A549 treated with ZK216348 at 1 μM for 4 hours (cell line): ENCODE data around the gene NCF4. TPM values are rescaled to one million over a fixed set of nuclear protein-coding genes. Genes with fewer than 3 reads are reported as not detected.

Experiments used
- total RNA-seq: library from RNA; stranded (reverse); fragments of 200-300 nt; extraction: Qiagen RNA extraction; gene quantifications from 5 replicates; pipeline ENCODE4 v1.2.3, GENCODE V29; 2022; ENCODE audit warnings: low read depth

Gene NCF4
- not detected in 5 replicates for total RNA-seq

GRCh38 chr22:36860821-36861659 lies at the start of gene NCF4:
Gene NCF4 (plus strand): TSS chr22:36861006. CDS start chr22:36861172, 166 bp downstream.

GRCh38 chr22:36816636-36817524 lies 43.9 kb upstream of the NCF4 start, which contains the start of gene PVALB:
Gene PVALB (minus strand): TSS chr22:36817035. CDS start chr22:36817005, 30 bp downstream.

DNA sequence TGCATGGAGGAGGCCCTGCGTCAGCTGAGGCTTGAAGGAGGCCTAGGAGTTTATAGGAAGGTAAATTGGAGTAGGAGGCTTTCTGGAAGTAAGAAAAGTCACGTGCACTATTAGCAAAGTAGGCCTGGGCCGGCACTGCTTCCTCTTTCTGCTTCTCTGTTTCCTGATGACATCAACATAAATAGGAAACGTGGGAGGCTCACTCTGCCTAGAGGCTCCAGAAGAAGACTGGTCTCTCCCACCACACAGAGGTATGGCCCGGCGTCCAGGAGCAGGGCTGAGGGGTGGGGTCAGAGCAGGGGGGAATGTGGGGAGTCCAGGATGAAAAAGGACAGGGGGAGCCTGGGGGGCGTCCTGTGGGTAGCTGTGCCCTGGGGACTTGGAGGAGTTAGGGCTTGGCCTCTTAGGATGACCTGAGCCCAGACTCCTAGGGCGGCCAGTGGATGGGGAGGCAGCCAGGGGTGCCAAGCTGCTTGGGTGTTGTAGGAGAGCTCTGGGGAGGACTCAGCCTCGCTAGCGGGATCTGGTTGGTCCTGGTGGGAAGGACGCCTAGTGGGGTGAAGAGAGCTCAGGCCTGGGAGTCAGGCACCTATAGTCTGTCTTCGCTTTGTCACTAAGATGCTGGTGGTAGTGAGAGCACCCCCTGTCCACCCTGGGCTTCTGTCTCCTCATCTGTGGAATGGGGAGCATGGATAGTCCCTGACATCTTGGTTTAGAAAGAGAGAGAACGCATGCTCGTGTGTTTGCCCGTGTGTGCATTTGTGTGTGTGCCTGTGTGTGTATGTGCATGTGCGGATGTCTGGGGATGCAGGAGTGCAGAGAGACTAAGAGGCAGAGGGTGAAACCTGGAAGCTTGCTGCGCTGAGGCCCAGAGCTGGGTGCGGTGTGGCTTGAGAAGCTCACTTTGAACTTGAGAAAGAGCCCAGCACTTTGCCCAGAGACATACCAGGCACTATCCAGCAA lies 52.9 kb downstream of the NCF4 start, which contains the start of gene CSF2RB:
Gene CSF2RB (plus strand): TSS at position 202 of the 963 bp plus-strand sequence. CDS start 8,580 bp downstream, outside the sequence.

Other genes with a start within 250 kb of the NCF4 start
- not detected in 5 replicates for gene CACNG2, start 157.3 kb upstream of the NCF4 start, total RNA-seq
- gene IFT27, start 84.9 kb upstream of the NCF4 start, total RNA-seq: 15.1 to 24.2 TPM (median 23.6 TPM) in 5 replicates
- not detected in 5 replicates for gene PVALB, start 44.0 kb upstream of the NCF4 start, total RNA-seq
- not detected in 5 replicates for gene CSF2RB, start 52.6 kb downstream of the NCF4 start, total RNA-seq
- 34.3 to 66.5 TPM (median 58.4 TPM) in 5 replicates for gene TST, start 158.4 kb downstream of the NCF4 start, total RNA-seq
- 36.6 to 83.3 TPM (median 73.9 TPM) in 5 replicates for gene MPST, start 158.7 kb downstream of the NCF4 start, total RNA-seq
- gene KCTD17, start 190.7 kb downstream of the NCF4 start, total RNA-seq: 13.3 to 29.1 TPM (median 26.7 TPM) in 5 replicates
- not detected in 5 replicates for gene TMPRSS6, start 248.7 kb downstream of the NCF4 start, total RNA-seq